Gastrocnemius medialis (tissue), 4 donors: ENCODE measurements around the gene SMC1B.

Experiments used
- CTCF ChIP-seq, 5 experiments: fragments of 450-650 bp in 3 of 5; fragments of 200-600 bp in 2 of 5; sonication (generic) in 2 of 5; IDR thresholded peaks in 4 of 5; conservative IDR thresholded peaks in 1 of 5; 1 replicate in 4 of 5; 2 replicates in 1 of 5; pipeline ENCODE4 v1.5.1; 2016 to 2019; ENCODE audit warnings: antibody characterized with exemption in 5 of 5, mild to moderate bottlenecking in 3 of 5, moderate library complexity in 3 of 5
- POLR2A ChIP-seq, 2 donors: fragments of 450-650 bp; IDR thresholded peaks; one replicate each; pipeline ENCODE4 v1.6.1; 2017; ENCODE audit warnings: antibody characterized with exemption in 2 of 2, mild to moderate bottlenecking in 2 of 2, moderate library complexity in 2 of 2

GRCh38 chr22:45453764-45454163 is 40.4 kb upstream of the SMC1B start:
- TF ChIP-seq CTCF (IDR thresholded peaks at IDR 0.05 in 4 of 5, conservative IDR thresholded peaks at IDR 0.05 in 1 of 5) (no peak), POLR2A (IDR thresholded peaks at IDR 0.05) (no peak)
